GM12801 (cell line): Measurements from ENCODE around the gene CTH.

ENCODE experiments used
- CTCF ChIP-seq: IDR thresholded peaks from one replicate; pipeline ENCODE4 v1.5.1; 2011; ENCODE audit warnings: control low read depth; ENCODE audit not compliant: insufficient read length; ENCODE audit errors: extremely low read depth

CTH gene

GRCh38 chr1:70384542-70384941 is 26.5 kb upstream of the CTH start:
- no peak for TF ChIP-seq CTCF

GRCh38 chr1:70385477-70385876 is 25.6 kb upstream of the CTH start:
- no peak for TF ChIP-seq CTCF

GRCh38 chr1:70386121-70386520 is 24.9 kb upstream of the CTH start:
- TF ChIP-seq CTCF, result no peak

GRCh38 chr1:70387507-70387906 is 23.6 kb upstream of the CTH start:
- TF ChIP-seq CTCF, result no peak

- no peak for TF ChIP-seq CTCF
Observed at GRCh38 chr1:70392626-70393025, 18.4 kb upstream of the CTH start.

- TF ChIP-seq CTCF, result no peak
Observed at GRCh38 chr1:70396607-70397006, 14.5 kb upstream of the CTH start.

GRCh38 chr1:70397013-70397412 is 14.1 kb upstream of the CTH start:
- TF ChIP-seq CTCF, result no peak

GRCh38 chr1:70400335-70400734 is 10.7 kb upstream of the CTH start:
- TF ChIP-seq CTCF, result no peak
